ENCODE data around the gene PRKAR1B.
"Not testable (repeated sequence)": the region's sequence is repeated elsewhere in the genome, so short reads cannot be mapped to it uniquely, and the experiment has no call there.

Gene PRKAR1B

DNA sequence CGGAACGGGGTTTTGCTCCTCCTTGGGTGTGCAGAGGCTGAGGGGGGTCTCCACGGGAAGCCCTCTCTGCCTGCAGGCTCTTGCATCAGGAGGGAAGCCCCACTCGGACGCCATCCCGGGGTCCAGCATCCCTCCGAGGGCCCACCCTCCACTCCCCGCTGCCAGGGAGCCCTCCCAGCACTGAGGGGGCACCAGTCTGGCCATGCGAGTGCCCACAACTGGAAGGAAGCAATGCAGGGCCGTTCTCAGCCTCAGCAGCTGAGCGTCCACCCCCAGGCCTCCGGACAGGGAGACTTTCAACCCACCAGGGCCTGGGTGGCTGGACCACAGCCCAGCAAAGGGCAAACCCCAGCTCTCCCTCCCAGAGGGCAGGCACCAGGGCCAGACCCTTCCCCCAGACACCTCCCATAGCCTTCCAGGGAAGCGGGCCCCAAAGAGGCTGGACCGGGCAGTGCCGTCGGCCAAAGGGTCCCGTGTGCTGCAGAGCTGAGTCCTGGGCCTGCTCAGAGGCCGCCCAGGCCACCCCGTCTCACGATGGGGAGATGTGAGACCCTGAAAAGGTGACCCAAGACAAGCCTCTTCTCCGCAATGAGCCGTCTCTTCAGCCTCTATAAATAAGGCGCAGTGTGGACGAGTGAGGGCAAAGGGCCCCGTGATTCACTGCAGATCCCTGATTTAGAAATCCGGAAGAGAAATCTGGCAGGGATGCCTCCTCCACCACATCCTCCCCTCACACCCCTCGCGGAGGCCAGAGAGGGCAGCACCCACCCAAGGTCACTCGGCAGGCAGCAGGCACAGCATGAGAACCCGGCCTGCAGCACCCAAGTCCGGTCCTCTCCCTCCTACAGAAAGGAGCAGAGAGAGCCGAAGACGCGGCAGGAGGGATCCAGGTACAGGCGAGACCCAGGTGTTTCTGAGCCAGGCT, 82.4 kb downstream of the PRKAR1B start:
- DNase-seq (ENCODE audit: low spot score): peak; percentile 86

DNA sequence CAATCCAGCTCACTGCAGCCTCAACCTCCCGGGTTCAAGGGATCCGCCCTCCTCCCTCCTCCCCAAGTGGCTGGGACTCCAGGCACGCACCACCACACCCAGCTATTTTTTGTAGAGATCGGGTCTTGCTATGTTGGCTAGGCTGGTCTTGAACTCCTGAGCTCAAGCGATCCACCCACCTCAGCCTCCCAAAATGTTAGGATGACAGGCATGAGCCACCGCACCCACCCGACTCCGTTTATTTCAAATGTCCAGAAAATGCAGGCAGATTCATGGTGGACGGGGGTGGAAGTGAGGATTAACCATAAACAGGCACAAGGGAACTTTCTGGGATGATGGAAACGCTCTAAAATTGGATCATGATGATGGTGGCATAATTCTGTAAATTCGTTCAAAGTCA, 85.1 kb downstream of the PRKAR1B start:
- no peak for DNase-seq (ENCODE audit: low spot score)

DNA sequence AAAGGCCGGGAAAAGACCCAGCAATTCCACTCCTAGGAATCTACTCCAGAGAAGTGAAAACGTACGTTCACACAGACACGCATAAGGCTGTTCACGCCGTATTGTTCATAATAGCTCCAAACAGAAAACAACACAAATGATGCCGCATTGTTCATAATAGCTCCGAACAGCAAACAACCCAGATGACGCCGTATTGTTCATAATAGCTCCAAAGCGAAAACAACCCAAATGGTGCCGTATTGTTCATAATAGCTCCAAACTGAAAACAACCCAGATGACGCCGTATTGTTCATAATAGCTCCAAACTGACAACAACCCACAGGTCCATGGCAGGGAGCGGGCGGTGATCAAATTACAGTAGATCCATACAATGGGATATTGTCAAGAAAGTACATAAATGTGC, 85.8 kb downstream of the PRKAR1B start:
- DNase-seq (ENCODE audit: low spot score): no peak

DNA sequence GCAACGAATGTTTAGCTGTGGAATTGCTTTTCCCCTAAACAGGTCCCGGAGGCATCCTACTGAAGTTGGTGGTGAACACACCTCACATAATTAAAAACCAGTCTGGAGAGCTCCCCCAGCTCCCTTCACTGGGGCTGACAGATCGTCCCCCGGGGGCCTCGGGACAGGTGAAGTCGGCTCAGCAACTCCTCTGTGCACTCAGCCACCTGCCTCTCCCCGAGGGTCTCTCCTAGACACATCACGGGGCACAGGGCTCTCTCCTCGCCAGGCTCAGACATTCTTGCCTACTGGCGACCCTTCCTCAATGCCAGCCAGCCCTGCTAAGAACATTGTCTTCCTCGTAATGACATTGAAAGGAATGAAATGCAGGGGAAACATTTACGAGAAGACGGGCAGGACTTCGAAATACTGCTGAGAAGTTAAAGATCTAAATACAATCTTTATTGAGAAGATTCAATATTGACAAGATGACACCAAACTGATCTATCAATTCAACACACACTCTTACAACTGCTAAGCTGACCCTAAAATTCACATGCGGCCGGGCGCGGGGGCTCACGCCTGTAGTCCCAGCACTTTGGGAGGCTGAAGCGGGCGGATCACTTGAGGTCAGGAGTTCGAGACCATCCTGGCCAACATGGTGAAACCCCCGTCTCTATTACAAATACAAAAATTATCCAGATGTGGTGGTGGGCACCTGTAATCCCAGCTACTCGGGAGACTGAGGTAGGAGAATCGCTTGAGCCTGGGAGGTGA, 88.6 kb downstream of the PRKAR1B start:
- DNase-seq (ENCODE audit: low spot score): no peak

DNA sequence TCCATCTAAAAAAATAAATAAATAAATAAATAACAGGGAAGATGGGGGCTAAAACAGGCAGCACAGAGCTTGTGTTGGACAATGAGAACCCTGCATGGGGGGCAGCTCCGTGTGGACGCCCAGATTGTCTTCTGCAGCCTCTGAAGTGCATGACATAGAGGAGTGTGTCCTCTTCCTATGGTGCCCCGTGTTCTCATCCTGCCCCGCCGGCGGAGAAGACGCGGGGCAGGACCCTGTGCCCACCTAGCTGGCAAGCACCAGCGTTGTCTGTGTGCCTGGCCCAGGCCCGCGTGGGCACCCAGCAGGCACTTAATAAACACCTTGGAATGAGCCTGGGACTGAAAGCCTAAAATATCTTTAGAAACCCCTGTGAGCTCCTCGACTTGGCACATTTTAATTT, 89.3 kb downstream of the PRKAR1B start:
- DNase-seq (ENCODE audit: low spot score): no peak

DNA sequence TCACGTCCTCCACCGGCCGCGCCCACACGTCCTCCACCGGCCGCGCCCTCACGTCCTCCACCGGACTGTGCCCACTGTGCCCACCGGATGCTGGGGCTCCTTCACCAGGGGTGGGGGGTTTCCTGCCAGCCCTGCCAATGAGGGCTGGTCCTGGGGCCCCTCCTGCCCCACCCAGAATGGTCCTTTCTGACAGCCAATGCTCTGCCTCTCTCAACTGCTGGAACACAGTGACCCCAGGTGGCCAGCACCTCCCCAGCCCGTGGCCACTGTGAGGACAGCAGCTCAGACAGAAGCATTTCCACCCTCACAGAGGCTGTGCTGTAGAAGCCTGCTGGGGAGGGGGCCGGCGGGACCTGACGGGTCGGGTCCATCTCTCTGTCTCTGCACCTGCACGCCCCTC, 90.7 kb downstream of the PRKAR1B start:
- DNase-seq (ENCODE audit: low spot score): peak; percentile 83

DNA sequence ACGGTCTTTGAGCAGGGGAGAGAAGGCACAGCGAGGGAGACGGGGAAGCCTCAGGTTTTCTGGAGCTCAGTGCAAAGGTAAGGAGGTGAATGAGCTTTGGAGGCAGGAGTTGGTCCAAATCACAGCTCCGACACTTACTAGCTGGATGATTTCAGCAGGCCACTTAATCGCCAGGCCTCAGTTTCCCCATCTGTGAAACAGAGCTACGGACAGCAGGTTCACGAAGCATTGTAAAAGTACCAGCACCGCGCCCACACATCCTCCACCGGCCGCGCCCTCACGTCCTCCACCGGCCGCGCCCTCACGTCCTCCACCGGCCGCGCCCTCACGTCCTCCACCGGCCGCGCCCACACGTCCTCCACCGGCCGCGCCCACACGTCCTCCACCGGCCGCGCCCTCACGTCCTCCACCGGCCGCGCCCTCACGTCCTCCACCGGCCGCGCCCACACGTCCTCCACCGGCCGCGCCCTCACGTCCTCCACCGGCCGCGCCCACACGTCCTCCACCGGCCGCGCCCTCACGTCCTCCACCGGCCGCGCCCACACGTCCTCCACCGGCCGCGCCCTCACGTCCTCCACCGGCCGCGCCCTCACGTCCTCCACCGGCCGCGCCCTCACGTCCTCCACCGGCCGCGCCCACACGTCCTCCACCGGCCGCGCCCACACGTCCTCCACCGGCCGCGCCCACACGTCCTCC, 91.2 kb downstream of the PRKAR1B start:
- DNase-seq (ENCODE audit: low spot score): not testable (repeated sequence)

DNA sequence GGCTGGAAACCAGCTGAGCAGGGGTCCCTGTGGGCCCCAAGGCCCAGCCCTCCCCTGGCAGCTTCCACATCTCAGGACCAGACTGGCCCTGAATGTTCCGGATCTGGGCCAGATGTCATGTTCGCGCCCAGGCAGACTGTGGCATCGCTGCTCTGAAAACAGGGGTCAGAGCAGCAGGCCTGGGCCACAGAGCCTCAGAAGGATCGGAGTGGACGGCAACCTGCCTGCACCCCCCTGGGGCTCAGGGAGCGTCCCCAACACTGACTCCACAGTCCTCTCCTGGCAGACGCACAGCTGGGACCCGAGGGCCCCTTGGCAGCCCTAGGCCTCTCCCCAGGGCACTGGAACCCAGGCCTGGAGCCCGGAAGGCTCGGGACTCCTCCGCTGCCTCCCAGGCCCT, 91.9 kb downstream of the PRKAR1B start:
- no peak for DNase-seq (ENCODE audit: low spot score)

DNA sequence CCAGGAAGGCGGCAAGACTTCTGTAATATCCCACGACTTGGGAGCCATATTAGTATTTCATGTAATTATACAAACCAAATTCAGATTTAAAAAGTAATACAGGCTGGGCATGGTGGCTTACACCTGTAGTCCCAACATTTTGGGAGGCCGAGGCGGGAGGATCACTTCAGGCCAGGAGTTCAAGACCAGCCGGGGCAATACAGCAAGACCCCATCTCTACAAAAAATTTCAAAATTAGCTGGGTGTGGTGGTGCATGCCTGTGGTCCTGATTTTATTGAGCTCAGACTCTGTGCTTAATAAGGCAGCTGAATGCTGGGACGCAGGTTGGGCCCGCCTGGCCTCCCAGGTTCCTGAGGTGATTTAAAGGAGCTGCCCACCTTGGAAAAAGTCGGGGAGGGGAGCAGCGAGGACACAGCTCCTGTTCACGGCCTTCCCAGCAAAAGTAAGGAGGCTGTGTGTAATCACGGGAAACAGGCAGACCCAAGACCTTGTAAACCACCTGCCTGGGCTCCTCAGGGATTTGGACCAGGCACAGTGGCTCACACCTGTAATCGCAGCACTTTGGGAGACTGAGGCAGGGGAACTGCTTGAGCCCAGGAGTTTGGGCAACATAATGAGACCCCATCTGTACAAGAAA, 93.6 kb downstream of the PRKAR1B start:
- no peak for DNase-seq (ENCODE audit: low spot score)

DNA sequence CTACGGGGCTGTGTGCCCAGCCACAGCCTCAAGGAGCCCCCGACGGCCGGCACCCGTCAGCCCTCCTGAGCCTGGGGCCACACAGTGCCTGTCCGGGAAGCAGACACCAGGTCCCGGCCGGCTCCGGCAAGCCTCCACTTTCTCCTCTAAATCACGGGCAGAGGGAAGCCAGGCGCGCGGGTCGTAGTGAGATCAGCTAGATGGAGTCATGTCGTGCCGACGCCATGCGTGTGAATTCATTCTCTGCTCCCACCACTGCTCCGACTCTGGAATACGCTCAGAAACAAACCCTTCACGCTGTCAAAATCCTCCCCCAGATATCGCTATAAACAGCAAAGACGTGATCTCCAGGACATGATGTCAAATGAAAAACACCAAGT, 94.3 kb downstream of the PRKAR1B start:
- no peak for DNase-seq (ENCODE audit: low spot score)

DNA sequence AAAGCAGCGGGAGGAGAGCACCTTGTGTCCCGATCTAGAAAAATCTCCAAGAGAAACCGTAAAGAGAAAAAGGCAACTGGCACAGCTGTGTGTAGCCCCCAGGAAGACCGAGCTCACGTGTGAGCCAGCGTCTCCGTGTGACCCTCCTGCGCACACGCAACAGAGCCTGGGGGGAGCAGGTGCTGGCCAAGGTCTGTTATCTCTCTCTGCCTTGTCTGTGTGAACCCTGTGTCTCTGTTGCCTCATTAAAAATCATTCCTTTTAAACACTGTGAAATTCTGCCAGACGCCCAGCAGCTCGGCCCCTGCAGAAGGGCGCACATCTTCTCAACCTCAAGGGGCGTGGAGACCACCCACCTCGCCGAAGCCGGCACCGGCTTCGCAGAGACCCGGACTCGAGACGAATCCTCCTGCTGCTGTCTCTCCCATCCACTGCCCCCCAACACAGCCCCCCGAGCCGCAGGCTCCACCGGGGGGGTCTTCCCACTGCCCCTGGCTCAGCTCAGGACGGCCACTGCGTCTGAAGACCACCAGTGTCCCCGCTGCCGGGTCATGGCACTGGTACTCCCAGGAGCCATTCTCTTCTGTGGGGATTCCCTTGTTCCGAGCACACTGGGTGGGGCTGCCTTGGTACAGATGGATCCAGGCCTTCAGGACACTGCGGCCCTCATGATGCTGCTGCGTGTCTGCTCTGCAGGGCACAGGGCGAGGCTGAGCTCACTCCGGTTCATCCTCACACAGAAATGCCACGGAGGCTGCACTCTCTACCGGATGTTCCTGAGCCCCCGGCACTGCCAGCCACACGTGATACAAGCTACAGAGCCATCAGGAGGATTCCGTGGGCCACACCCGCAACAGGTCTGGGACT, 94.9 kb downstream of the PRKAR1B start:
- no peak for DNase-seq (ENCODE audit: low spot score)

DNA sequence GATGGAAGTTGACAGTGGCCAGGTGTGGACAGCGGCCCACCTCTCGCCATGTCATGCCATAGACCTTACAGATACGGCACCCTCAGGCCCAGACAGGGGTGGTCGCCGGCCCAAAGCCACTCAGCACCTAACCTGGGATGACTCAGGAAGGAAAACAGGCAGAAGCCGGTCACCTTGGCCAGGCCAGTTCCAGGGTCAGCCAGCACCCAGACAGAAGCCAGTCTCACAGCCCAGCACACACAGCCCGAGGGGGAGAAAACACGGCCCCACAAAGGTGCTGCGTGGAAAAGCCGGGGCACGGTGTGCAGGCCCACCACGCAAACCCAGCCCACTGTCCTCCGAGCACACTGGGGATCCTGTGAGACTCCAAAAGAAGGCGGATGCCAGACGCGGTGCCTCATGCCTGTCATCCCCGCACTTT, 95.8 kb downstream of the PRKAR1B start:
- no peak for DNase-seq (ENCODE audit: low spot score)

DNA sequence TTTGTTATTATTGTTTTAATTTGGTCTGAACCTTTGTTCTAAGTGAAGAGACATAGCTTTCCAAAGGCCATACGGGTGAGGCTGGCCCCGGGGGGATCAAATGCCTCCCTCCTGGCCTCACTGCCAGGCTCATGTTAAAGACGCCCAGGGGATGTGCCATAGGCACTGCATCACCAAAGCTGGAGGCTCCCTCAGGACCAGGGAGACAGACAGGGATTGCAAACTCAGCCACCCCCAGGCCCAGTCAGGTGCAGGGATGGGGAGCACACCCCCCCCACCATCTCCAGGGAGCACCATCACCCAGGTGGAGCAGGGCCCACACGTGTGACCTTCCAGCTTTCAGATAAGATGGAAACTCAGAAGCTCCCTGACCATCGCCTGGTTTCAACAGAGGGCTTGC, 96.5 kb downstream of the PRKAR1B start:
- DNase-seq (ENCODE audit: low spot score): no peak

DNA sequence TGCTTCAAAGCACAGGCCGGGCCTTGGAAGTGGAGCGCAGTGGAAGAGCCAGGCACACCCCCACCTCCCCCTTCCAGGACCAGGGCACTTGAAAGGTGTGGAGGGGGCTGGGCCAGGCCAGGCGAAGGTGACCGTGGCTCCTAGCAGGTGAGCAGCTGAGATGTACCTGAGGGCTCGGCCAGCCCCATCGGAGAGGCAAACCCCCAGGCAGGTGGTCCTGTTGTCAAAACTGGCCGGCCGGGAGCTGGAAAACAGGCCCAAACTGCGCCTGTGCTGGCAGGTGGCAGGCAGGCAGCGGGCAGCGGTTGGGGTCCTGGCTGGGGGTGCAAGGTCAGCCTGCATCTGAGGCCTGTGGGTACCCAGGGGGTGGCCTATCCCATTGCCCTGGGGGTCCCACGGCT, 97.0 kb downstream of the PRKAR1B start:
- DNase-seq (ENCODE audit: low spot score): no peak

DNA sequence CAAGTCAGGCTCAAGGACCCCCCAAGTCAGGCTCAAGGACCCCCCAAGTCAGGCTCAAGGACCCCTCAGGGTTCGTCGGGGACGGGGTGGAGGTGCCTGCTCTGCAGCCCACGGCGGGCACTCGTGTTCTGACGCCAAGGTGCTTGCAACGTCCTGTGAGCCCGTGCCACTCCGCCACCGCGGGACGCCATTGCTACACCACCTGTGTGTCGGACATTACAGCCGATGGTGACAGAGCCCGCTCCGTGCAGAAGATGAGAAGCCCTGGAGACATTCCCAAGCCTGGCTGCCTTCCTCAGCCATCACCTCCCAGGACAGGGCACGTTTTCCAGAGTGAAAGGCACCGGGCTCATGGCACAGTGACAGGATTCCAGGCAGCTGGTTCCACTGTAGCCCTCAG, 98.3 kb downstream of the PRKAR1B start:
- no peak for DNase-seq (ENCODE audit: low spot score)

DNA sequence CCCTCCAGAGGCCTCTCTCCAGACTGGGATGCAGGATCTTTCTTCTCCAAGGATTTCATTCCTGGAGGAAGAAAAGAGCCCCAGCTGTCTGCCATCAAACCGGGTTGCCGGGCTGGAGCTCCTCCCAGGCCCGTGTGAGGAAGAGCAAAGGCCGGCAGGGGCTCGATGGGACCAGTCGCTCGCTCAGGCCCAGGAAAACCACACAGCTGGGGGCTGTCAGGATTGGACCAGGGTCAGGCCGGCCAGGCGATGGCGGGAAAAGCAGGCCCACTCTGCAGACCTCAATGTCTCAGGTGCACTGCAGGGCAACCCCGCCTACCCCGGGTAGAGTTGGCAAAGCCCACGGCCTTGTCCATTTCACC, 98.7 kb downstream of the PRKAR1B start:
- no peak for DNase-seq (ENCODE audit: low spot score)

DNA sequence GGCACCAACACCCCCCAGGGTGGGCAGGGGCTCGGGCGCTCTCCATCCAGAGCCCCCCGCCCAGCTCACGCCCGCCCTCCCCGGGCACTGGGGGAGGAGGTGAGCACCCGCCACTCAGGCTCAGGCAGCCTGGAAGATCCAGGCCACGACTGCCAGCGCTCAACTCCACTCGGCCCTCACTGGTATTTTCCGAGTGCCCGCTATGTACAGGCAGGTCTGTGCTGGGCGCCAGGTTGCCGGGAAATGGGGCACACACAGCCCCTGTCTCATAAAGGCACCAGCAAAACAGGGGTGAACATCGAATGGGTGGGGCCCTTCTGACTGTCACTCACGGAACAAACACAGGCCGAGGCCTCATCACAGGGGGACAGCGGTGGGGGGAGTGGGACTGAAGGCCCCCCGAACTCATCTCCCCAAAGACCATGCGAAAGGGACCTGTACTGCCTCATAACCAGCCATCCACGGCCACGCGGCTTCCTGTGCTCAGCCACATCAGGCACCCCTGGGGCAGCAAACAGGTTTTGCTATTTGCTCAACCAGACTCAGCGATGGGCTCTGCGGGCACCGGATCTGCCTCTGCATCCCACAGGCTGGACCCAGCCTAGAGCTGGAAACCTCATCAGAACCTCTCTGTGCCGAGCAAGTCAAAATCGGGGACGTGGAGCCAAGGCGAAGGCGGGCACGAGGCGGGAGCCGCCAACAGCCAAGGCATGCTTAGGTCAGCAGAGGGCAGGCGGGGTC, 99.2 kb downstream of the PRKAR1B start:
- DNase-seq (ENCODE audit: low spot score): no peak

DNA sequence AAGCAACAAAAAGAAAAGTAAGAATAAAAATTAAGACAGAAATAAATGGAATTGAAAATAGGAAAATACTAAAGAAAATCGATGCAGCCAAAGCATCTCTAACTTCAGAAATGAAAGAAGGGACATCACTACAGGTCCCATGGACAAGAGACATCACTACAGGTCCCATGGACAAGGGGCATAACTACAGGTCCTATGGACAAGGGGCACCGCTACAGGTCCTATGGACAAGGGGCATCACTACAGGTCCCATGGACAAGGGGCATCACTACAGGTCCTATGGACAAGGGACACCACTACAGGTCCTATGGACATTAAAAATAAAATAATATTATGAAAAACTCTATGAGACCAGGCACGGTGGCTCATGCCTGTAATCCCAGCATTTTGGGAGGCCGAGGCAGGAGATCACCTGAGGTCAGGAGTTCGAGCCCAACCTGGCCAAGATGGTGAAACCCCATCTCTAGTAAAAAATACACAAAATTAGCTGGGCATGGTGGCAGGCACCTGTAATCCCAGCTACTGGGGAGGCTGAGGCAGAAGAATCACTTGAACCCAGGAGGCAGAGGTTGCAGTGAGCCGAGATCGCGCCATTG, 101.6 kb downstream of the PRKAR1B start:
- DNase-seq (ENCODE audit: low spot score): no peak

DNA sequence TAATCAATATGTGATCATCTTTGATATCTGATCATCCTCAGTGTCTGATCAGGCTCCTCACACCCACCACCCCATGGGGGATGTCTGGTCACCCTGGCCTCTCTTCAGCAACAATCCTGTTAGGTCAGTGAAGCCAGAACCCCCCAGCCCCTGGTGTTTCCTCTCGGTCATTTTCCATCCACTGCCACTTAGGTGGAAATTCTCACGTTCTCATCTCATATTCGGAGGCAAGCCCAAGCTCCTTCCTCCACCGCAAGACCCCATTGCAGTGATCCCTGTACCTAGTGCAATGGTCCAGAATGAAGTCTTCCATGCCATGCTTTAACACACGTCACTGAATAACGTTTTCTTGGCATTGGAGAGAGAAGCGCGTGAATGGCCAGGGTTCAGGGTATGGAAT, 103.6 kb downstream of the PRKAR1B start:
- no peak for DNase-seq (ENCODE audit: low spot score)

DNA sequence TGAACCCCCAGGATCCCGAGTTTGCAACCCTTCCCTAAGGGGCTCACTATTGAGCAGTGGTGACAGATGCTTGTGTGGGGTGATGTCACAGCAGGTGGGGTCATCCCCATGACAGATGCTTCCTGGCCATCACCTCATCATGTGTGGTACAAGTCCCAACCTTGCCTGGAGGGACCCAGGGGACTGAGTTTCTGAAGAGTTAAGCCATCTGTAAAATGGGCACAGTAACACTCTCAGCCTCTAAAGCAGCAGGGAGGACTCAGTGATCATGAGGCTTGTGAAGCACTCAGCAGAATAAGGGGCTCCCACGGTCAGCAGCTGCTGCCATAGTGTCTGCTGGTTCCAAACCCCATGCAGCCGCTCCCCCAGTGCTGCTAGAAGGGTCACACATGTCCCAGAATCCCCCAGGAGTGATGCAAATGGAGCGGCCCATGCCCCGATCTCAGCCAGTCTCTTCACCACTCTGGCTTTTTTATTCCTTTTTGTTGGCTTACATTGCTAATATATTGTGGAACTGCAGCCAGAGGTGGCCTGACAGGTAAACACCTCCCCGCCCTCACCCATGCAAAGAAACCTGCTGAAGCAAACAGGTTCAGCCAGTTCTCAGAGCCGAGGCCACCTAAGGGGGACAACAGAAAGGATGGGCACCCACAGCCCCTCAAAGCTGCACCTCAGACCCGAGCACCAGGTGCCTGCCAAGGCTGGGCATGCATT, 105.4 kb downstream of the PRKAR1B start:
- DNase-seq (ENCODE audit: low spot score): no peak

All from hepatic stellate cell (primary cell).